HG03108 (cell line): ENCODE measurements around the gene SYT9.
"Not testable (repeated sequence)": the region's sequence is repeated elsewhere in the genome, so short reads cannot be mapped to it uniquely, and the experiment has no call there.

Experiments
- ATAC-seq: cut with Tn5 transposase; IDR thresholded peaks from one replicate; pipeline ENCODE4 v1.9.1; 2021; ENCODE audit warnings: moderate library complexity; ENCODE audit not compliant: unreplicated experiment

The SYT9 gene

DNA sequence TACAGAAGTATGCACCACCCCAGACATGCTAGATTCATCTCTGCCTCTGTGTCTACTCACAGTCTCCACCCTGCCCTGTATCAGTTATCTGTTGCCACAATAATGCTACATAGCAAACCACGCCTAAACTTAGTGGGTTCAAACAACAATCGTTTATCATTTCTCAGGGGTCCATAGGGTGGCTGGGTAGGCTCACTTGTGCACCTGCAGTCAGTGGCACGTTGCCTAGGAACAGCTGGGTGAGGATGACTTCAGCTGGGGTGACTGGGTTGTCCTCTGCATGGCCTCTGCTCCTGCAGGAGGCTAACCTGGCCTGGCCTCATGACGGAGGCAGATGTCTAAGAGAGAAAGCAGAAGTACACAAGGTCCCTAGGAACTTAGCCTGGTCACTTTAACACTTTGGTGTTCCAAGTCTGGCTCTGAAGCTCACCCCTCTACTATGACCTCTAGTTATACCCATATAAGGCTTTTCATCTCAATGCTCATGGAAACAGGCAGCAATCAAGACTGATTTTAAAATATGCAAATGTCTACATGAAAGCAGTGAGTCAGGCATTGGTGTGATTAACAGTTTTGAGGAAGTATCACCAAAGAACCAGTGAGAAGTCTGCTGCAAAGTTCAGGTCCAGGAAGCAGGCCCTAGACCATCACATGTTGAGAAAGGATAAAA lies 244.3 kb downstream of the SYT9 start:
- ATAC-seq, result peak; percentile 79

DNA sequence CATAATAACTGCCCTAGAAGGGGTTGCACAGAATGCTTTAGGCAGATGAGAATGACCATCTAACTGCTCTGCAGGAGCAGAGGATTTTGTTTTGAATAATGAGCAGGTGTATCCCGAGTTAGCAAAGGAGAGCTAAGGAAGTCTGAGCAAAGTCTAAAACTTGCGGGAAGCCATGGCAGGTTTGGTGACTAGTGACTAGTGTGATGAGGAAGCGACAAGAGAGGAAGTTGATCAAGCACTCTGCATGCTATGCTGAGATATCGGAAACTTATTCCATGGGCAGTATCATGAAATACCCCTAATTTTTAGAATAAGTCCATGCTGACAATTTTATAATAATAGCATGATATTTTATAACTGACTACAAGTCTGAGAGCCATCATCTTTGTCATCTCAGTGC lies 246.5 kb downstream of the SYT9 start:
- no peak for ATAC-seq

DNA sequence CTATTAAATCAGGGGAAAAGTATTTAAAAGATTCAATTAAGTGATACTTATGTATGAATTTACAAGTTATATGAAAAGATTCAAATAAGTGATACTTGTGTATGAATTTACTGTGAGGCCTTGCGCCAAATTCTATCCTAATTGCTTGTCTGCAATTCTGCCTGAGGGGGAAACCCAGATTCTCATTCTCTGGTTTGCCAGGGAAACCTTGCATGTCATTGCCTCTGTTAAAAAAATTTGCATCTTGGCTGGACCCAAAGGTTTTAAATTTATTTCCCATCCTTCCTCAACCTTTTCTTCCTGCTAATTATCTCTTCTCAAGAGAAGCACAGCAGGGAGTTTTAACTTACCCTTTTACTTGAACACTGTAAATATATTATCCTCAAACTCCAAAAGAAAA lies 247.4 kb downstream of the SYT9 start:
- ATAC-seq, result no peak

DNA sequence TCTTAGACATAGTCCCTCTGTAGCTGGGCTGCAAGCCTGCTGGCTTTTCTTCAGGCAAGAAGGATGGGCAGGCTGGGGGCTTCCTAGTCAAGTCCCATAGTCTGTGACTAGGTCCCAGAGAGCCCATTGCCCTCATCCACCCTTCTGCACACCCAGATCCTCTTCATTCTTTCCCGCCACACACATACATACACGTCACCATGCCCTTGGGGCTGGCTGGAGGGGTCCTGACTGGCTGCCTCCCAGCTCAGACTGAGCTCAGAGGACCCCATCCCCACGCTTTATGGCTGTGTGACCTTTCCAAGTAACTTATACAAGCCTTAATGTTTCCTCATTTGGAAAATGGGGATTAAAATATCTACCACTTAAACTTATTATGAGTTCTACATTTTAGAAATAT lies 248.5 kb downstream of the SYT9 start:
- ATAC-seq, result no peak

DNA sequence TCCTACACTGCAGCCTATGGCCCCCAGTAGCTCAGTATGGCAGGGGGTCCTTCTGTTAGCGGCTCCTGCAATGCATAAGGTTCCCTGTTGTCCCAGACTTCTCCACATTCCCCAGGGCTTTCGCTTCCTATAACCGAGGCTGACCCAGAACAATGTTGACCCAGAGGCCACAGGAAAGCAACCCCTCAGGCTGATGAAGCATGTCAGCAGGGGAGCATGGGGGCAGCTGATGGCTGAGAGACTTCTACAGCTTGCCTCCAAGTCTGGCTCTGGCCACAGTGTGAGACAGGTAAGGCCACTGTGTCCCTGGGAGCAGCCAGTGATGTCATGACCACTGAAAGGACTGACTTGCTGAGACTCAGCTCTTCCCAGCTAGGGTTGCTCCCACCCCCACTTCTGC lies 249.5 kb downstream of the SYT9 start:
- no peak for ATAC-seq

DNA sequence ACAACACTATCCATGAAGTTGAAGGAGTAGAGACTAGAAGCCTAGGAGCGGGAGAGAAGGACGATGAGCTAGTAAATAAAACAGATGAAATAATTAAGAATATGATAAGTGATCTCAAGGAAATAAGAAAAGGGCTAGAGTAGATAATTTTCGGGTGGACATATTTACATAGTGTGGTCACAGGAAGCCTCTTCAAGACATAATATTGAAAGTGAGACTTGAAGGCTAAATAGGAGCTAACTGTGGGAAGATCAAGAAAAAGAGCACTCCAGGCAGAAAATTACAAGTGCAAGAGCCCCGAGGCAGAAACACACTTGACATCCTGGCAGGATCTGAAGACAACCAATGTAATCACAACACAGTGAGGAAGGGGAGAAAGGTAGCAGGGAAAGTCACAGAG lies 250.2 kb downstream of the SYT9 start:
- no peak for ATAC-seq

DNA sequence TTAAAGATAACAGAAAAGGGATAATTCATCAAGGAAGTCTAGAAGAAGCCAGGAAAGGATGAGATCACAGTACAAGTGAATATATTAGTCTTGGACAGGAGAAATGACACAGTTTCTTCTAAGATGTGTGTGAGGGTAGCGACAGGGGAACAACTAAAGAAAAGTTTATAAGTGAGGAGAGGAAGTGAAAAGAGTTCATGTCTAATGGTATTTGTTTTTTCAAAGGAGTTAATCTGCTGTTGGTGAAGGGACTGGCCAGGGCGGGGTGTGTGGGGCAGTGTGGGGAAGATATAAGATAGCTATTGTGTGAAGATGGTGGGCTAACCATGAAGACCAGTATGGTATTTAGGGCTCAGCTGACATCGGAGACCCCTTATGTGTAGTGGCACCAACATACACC lies 254.5 kb downstream of the SYT9 start:
- no peak for ATAC-seq

DNA sequence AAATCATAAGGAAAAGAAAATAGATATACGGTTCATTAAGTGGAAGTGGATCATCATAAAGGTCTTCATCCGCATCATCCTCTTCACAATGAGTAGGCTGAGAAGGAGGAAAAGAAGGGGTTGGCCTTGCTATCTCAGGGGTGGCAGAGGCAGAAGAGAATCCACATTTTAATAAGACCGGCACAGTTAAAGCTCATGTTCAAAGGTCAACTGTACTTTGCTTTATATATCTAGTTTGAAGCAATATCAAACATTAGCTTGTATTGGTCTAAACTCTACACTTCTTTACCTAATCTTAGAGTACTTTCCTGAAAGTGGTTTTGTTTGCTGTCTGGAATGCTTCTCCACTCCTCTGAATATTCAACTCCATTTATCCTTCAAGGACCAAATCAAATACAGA lies 256.4 kb downstream of the SYT9 start:
- no peak for ATAC-seq

DNA sequence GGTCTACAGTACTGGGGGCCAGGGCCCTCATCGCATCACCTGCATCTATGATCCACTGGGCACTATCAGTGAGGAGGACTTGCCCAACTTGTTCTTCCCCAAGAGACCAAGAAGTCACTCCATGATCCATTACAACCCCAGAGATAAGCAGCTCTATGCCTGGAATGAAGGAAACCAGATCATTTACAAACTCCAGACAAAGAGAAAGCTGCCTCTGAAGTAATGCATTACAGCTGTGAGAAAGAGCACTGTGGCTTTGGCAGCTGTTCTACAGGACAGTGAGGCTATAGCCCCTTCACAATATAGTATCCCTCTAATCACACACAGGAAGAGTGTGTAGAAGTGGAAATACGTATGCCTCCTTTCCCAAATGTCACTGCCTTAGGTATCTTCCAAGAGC lies 258.3 kb downstream of the SYT9 start:
- ATAC-seq, result no peak

DNA sequence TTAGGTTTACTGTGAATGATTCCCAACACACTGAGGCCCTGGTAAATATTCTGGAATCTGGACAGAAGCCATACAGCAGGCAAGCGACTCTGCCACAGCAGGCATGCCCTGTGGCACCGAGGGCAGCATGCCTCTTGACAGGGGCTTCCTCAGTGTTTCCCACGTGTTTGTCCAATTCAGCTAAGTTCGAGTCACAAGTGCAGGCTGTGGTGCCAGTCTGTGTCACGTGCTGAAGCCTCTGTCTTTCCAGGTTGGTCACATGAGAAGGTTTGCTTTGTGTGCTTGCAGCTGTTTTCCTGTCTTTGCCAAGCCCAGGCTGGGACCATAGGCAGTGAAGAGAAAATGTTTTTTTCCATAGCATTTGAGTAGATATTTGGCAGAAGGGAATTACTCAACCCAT lies 259.7 kb downstream of the SYT9 start:
- no peak for ATAC-seq

DNA sequence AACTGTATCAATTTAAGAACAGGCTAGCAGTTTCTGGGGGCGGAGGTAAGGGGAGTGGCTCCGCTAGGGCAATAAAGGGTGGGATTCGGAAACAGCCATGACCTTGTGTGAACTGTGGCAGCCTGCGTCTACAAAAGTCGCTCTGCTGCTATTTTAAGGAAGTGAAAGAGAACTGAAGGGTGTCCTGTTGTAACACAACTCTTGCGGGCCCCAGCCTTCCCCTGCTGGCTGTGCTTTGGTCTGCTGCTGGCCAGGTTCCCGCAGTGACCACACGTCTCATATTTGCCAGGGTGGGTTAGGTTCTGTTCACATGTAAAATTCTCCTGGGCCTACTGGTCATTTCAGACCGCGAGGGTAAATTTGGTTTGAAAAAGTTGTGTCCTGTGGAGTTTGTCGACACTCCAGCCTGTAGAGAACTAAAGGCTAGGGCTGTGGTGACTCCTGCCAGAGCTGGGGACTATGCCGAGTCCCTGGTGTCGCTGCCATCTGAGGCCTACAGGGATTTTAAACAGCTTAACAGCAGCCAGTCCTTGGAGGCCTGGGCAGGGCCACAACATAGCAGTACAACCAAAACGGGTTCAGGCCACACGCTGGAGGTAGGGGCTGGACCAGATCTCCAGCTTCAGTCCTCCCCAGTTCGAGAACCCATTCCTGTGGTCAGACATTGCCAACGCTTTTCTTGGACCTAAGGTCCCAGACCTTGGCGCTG lies 261.0 kb downstream of the SYT9 start:
- ATAC-seq, result peak; percentile 64

DNA sequence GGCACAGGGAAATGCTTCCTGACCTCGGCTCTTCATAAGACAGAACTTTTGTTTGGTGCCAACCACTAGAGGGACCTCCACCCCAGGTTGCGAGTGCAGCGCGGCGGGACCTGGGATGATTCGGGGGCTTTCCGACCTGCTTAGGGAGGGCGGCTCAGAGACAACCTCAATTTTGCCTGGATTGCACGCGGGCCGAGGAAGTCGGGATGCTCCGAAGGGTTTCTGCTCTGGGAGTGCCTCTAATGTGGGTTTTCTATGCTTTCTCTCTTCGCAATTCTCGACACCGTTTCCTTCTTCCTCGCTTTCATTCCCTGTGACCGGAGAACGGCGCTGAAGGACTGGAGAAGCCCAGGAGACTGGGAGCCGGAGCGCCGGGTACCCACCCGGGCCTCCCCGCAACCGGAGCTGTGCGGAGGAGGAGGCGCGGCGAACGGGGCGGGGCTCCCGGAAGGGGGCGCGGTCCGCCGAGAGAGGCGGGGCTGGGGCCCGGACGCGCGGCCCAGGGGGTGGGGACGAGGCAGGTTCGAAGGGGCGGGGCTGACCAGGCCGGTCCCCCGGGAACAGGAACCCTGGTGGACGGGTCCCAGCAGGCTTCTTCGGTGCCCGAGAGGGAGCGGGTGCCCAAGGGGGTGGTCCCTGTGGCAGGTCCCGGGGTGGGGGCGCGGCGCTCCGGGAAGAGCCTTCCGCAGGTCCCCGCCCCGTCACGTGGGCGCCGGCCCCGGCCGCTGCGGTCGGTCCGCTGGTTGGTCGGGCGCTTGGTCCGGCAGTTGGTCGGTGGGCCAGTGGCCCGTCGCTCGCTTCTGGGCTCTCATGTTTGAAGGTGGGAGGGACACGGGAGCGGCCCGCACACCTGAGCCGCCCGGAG lies 261.8 kb downstream of the SYT9 start, which contains the start of gene PPFIBP2:
Gene PPFIBP2, plus strand, starts transcription at position 766 of the 865 bp plus-strand sequence. CDS start 35,477 bp downstream, outside the sequence.
- ATAC-seq, result peak; percentile 49

DNA sequence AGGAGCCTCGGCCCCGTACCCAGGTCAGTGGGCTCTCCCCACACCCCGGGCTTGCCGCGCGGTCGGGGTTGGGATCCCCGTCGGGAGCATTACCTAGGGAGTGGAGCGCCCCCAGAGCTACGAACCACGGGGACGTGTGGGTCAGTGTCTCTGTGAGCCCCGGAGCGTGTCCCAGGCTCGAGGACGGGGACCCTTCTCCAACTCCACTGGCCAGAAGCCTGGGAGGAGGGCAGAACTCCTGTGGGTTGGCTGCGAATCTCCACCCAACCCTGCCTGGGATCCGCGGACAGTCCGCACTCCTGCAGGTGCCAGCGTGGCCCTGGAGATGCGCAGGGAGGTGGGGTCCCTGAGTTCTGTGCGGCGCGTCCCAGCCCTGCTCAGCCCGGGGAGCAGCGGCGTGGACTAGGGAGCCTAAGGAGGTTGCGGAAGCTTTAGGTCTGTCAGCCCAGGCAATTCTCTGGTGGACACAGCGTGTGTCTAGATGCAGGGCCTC lies 262.4 kb downstream of the SYT9 start:
- no peak for ATAC-seq

DNA sequence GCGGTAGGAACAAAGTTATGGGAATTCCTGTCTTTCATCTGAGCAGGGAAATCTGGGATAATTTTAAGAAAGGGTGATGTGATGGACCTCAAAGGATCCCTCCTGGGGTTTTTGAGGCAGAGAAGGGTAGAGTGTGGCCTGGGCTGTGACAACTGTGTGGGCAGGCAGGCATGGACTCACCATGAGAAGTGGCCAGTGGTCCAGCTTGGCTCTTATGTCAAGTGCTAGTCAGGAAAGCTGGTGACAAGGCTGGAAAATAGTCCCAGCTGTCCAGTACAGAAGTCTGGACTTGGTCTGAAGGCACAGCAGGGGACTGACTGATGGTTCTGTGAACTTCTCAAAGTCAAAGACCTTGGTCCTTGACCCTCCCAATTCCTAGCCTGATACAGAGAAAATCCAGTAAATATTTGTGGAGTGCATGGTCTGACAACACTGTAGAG lies 263.8 kb downstream of the SYT9 start:
- no peak for ATAC-seq

DNA sequence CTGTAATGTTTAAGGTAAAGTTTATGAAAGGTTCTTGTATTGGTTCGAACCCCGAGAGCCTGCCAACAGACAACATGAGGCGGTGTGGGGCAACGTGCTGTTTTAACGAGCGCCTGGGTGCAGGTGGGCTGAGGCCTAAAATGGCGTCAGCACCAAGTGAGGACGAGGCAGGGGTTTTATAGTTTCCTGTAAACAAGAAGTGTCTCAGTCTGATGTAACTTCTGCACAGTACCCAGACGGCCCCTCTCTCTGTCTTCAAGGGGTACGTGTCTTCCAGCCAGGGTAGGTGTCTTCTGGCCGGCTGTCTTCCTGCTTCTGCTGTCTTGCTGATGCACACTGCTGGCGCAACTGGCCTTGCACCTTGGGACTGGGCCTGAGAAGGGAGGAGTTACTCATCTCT lies 264.8 kb downstream of the SYT9 start:
- ATAC-seq, result no peak

DNA sequence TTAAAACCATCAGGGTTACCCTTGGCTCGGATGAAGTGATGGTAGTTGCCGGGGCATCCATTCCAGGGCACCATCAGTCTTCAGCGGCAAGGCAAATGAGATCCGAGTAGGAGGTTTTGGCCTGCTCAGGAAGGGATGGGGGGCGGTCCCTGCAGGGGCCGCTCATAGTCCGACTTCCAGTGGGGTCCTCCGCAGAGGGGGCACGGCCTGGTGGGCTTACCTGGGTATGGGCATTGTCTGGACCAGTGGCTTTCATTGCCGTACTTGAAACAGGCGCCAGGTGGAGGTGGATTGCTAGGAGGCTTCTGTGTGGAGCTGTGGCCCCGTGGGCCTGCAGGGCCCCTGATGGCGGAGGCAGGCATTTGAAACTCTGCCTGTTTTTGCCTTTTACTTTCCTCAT lies 266.0 kb downstream of the SYT9 start:
- not testable (repeated sequence) for ATAC-seq
